Activated T-cell treated with anti-CD3 and anti-CD28 coated beads, Interleukin-2, amount 50 U/mL, for 4 hours (primary cell): ENCODE results near the gene SPG21. TPM values are rescaled to one million over a fixed set of nuclear protein-coding genes. Genes with fewer than 3 reads are reported as not detected.

Experiments
- ATAC-seq, 2 donors: fragments of 200-7000 bp; cut with Tn5 transposase; one replicate each; pipeline ENCODE4 v1.10.0; 2021
- DNase-seq: peaks from one replicate; pipeline ENCODE4 v3.0.0-alpha.2; 2020
- H3K27me3 Mint-ChIP-seq: one replicate; pipeline ENCODE4 v1.8.0; 2021; ENCODE audit warnings: low read depth, mixed read lengths
- H3K36me3 Mint-ChIP-seq: one replicate; pipeline ENCODE4 v1.8.0; 2022; ENCODE audit warnings: mixed read lengths; ENCODE audit not compliant: insufficient read depth
- H3K4me1 Mint-ChIP-seq: one replicate; pipeline ENCODE4 v1.8.0; 2021; ENCODE audit warnings: low read depth, mixed read lengths
- H3K4me3 Mint-ChIP-seq: one replicate; pipeline ENCODE4 v1.8.0; 2021; ENCODE audit warnings: mild to moderate bottlenecking, moderate library complexity, mixed read lengths
- H3K9me3 Mint-ChIP-seq: one replicate; pipeline ENCODE4 v1.8.0; 2021; ENCODE audit warnings: mixed read lengths
- total RNA-seq, 3 donors: library from RNA; stranded (reverse); gene quantifications; one replicate each; pipeline ENCODE4 v1.2.1, GENCODE V29; 2021

SPG21 gene, protein sequence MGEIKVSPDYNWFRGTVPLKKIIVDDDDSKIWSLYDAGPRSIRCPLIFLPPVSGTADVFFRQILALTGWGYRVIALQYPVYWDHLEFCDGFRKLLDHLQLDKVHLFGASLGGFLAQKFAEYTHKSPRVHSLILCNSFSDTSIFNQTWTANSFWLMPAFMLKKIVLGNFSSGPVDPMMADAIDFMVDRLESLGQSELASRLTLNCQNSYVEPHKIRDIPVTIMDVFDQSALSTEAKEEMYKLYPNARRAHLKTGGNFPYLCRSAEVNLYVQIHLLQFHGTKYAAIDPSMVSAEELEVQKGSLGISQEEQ
- 10 to 100 TPM; 69.8 to 80.9 (median 72.7) TPM for total RNA-seq

GRCh38 chr15:64989416-64990167 lies at the start of gene SPG21:
TSS of gene SPG21 (minus strand) at chr15:64989914. CDS start at chr15:64983569, 6,345 bp downstream.
- Mint-ChIP-seq H3K36me3 (no peaks in the 10 kb centered on the region), H3K9me3 (no peaks in the 10 kb centered on the region), H3K4me1 (peaks cover 48% of the 10 kb centered on the region), H3K4me3 (peak within 1 kb of the TSS; percentile 96), H3K27me3 (no peaks in the 10 kb centered on the region)
- ATAC-seq (peak; percentile 95 to 96), DNase-seq (peak; percentile 87)

DNA sequence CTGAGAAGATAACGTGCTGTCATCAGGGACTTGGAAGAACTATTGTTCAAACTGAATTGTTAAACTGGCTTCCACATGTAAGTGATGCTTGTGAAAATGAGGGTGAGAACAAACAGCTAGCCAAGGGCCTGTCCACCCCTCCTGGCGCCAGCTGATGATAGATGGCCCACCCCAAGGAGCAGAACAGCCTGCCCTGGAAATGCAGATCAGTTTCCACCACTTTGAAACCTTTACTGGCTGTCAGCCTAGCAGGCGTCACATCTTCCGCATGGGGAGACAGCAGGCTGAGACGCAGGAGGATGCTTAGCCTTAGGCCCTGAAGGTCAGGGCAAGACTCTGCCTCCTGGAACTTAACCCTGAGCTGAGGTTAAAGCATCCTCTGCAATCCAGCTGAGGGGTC lies 49.1 kb upstream of the SPG21 start:
- no peak overlapping the region for H3K4me3 Mint-ChIP-seq
- H3K36me3 Mint-ChIP-seq: no peaks in the 10 kb centered on the region
- no peak for ATAC-seq
- peaks cover 8% of the 10 kb centered on the region for H3K27me3 Mint-ChIP-seq
- no peak for DNase-seq
- no peaks in the 10 kb centered on the region for H3K4me1 Mint-ChIP-seq
- H3K9me3 Mint-ChIP-seq: no peaks in the 10 kb centered on the region

- H3K4me3 Mint-ChIP-seq: no peak overlapping the region
- H3K9me3 Mint-ChIP-seq: no peaks in the 10 kb centered on the region
- DNase-seq: no peak
- peaks cover 3% of the 10 kb centered on the region for H3K4me1 Mint-ChIP-seq
- no peaks in the 10 kb centered on the region for H3K36me3 Mint-ChIP-seq
- H3K27me3 Mint-ChIP-seq: peaks cover 8% of the 10 kb centered on the region
- no peak for ATAC-seq
These were observed 48.7 kb upstream of the SPG21 start for GRCh38 chr15:65038428-65038827.

DNA sequence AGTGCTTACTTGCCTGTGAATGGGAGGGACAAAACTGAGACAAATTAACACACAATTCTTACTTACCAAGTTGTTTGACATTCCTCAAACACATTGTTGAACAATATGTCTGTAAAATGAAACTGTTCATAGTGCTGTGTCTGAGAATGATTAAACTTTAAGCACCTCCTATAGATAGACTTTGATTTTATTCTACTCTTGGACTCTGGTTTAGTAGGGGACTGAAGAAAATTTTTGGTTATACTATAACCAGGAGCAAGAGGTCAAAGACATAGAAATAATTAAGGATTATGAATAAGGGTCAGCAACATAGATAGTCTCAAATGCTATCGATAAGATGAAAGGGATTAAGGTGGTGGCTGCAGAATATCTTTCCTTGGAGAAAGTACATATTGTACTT lies 47.6 kb upstream of the SPG21 start:
- Mint-ChIP-seq H3K27me3 (peaks cover 9% of the 10 kb centered on the region), H3K4me1 (peaks cover 6% of the 10 kb centered on the region), H3K36me3 (no peaks in the 10 kb centered on the region), H3K9me3 (no peaks in the 10 kb centered on the region), H3K4me3 (no peak overlapping the region)
- DNase-seq: no peak
- no peak for ATAC-seq

DNA sequence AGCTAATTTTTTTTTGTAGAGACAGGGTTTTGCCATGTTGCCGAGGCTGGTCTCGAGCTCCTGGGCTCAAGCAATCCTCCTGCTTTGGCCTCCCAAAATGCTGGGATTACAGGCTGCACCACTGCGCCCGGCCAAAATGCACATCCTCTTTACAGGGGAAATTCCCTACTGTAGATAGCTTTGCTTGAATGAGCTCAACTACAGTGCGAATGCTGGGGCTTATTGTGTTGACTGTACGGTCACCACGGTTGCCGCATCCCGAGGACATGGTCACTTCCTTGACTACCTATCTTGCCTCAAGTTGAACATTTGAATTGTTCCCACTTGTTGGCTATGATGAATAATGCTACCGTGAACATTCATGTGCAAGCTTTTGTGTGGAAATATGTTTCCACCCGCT lies 45.0 kb upstream of the SPG21 start:
- Mint-ChIP-seq H3K27me3 (peaks cover 7% of the 10 kb centered on the region), H3K9me3 (no peaks in the 10 kb centered on the region), H3K4me3 (no peak overlapping the region), H3K36me3 (no peaks in the 10 kb centered on the region), H3K4me1 (peaks cover 6% of the 10 kb centered on the region)
- ATAC-seq: no peak
- DNase-seq: no peak

DNA sequence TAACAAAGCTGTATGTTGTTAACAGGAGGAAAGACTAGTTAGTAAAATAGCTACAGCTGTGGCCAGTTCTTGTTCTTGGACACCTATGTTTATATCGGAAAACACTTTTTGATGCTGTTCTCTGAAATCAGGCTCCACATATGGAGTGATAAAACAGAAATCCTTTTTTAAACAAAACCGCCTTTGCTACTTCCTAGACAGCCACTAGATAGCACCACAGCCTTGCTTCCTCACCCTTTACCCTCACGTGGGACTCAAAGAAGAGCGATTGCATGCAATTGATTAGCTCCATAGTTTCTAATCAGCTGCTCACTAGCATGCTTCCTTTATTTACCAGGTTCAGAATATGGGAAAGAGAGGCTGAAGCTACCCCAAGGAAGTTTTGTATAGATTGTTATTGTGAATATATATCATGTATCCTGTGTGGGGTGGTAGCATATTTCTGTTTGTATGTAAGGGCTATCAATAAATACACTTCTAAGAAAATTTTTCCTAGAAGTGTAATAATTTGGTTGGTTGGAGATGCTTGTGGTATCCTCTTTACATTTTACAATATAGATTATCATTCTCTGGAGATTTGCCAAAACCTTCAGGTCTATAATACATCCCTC lies 44.0 kb upstream of the SPG21 start:
- DNase-seq: no peak
- no peak overlapping the region for H3K4me3 Mint-ChIP-seq
- peaks cover 7% of the 10 kb centered on the region for H3K27me3 Mint-ChIP-seq
- H3K9me3 Mint-ChIP-seq: no peaks in the 10 kb centered on the region
- H3K36me3 Mint-ChIP-seq: no peaks in the 10 kb centered on the region
- H3K4me1 Mint-ChIP-seq: peaks cover 6% of the 10 kb centered on the region
- peak in 1 of 2 donors; percentile 27 for ATAC-seq

GRCh38 chr15:65032801-65033537 lies 43.3 kb upstream of the SPG21 start:
- Mint-ChIP-seq H3K4me3 (no peak overlapping the region), H3K27me3 (peaks cover 7% of the 10 kb centered on the region), H3K9me3 (no peaks in the 10 kb centered on the region), H3K36me3 (no peaks in the 10 kb centered on the region), H3K4me1 (peaks cover 12% of the 10 kb centered on the region)
- DNase-seq (peak; percentile 20), ATAC-seq (peak; percentile 25 to 41)

- Mint-ChIP-seq H3K4me3 (peak overlapping the region; percentile 73), H3K27me3 (peaks cover 7% of the 10 kb centered on the region)
- no peak for ATAC-seq
These were observed 40.1 kb upstream of the SPG21 start for GRCh38 chr15:65029736-65030208.

DNA sequence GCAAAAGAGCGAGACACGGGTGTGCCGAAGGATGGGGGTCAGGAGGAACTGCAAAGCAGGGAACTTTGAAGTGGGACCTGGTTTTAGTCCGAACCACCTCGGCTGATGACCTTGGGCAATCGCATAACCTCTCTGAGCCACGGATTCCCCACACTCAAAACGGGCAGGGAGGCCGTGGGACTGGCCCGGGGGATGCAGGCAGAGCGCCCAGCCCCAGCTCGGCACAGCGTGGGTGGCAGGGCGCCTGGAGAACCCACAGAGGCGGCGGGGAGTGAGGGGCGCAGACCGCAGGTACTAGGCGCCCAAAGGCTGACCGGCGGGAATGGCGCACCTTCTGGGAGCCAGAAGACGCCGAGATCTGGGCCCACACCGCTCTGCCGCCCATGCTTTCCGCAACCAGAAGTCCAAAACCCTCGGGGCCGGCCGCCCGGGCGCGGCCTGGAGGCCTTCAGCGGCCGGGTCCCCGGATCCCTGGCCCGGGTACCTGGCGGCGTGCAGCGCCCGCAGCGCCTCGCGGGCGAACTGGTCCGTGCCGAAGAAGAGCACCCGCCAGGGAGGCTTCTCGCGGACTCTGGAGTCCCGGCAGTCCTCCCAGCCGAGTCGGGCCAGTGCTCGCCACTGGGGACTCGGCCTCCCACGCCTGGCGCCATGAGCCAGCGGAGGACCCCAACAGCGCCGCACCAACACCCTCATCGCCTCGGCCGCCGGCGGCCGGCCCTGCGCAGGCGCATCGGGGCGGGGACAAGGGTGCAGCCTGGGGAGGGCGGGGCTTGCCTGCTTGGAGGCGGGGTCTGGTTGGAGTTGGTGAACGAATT lies 39.4 kb upstream of the SPG21 start, which contains the start of gene MTFMT:
MTFMT (minus strand) TSS at position 719 of the 815 bp plus-strand sequence; CDS start at position 693, 26 bp downstream.
- peaks cover 16% of the 10 kb centered on the region for H3K36me3 Mint-ChIP-seq
- peak; percentile 94 for DNase-seq
- H3K9me3 Mint-ChIP-seq: no peaks in the 10 kb centered on the region
- peak within 1 kb of the TSS; percentile 89 for H3K4me3 Mint-ChIP-seq
- peak; percentile 97 to 98 for ATAC-seq
- peaks cover 7% of the 10 kb centered on the region for H3K27me3 Mint-ChIP-seq
- H3K4me1 Mint-ChIP-seq: peaks cover 19% of the 10 kb centered on the region

More at GRCh38 chr15:65029736-65030208, 40.1 kb upstream of the SPG21 start:
- Mint-ChIP-seq H3K36me3 (peaks cover 12% of the 10 kb centered on the region), H3K9me3 (no peaks in the 10 kb centered on the region), H3K4me1 (peaks cover 19% of the 10 kb centered on the region)
- DNase-seq: no peak

DNA sequence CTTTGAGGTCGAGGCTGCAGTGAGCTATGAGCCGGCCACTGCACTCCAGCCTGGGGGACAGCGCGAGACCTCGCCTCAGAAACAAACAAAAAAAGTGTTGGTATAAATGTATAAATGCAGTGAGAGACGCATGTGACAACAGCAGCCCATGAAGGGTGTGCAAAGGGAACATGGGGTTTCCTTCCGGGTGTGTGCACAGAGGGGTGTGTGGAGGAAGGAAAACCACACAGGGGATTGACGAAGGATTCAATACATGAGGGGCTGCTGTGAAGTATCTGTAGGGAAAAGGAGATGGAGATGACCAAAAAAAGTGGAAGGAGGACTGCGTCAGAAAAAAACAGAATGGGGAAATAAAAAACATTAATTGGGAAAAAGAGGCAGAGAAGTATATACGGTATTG lies 38.6 kb upstream of the SPG21 start:
- DNase-seq (no peak), ATAC-seq (no peak)
- H3K9me3 Mint-ChIP-seq: no peaks in the 10 kb centered on the region
- H3K4me1 Mint-ChIP-seq: peaks cover 16% of the 10 kb centered on the region
- peak overlapping the region; percentile 89 for H3K4me3 Mint-ChIP-seq
- peaks cover 22% of the 10 kb centered on the region for H3K36me3 Mint-ChIP-seq
- peaks cover 7% of the 10 kb centered on the region for H3K27me3 Mint-ChIP-seq

DNA sequence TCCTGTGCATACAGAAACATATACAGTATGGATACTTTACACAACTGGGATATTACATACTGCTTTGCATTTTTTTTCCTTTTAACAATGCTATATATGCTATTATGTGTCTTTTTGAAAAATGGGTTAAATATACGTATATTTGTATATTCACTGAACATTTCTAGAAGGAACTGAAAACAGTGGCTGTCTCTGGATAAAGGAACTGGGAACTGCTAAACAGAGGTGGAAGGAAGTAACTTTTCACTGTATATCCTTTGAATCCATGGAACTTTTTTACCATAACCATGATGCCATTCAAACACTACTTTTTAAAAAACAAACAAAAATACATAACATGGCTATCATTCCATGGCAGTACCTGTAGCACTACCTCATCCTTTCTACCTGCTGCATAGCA lies 37.9 kb upstream of the SPG21 start:
- peaks cover 13% of the 10 kb centered on the region for H3K4me1 Mint-ChIP-seq
- H3K27me3 Mint-ChIP-seq: peaks cover 7% of the 10 kb centered on the region
- no peaks in the 10 kb centered on the region for H3K9me3 Mint-ChIP-seq
- DNase-seq (no peak), ATAC-seq (no peak)
- H3K4me3 Mint-ChIP-seq: peak overlapping the region; percentile 89
- H3K36me3 Mint-ChIP-seq: peaks cover 23% of the 10 kb centered on the region

DNA sequence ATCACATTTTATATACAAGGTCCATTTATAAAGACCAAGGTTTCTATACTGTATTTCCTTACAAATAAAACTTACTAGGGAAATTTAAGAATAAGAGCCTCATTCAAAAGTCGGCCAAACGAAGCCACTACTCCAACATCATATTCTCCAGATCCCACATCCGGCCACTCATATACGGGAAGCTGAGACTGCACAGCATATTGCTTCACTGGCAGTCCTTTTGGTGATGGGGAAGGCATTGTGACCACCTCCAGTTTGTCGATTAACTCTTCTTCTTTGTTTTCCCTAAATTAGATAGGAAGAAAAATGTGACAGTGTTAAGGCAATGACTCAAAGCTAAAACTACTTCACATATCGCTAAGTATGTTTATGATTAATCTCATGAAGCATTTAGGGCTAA lies 37.0 kb upstream of the SPG21 start:
- Mint-ChIP-seq H3K4me1 (peaks cover 13% of the 10 kb centered on the region), H3K4me3 (no peak overlapping the region), H3K9me3 (no peaks in the 10 kb centered on the region), H3K27me3 (no peaks in the 10 kb centered on the region), H3K36me3 (peaks cover 23% of the 10 kb centered on the region)
- DNase-seq (no peak), ATAC-seq (no peak)

DNA sequence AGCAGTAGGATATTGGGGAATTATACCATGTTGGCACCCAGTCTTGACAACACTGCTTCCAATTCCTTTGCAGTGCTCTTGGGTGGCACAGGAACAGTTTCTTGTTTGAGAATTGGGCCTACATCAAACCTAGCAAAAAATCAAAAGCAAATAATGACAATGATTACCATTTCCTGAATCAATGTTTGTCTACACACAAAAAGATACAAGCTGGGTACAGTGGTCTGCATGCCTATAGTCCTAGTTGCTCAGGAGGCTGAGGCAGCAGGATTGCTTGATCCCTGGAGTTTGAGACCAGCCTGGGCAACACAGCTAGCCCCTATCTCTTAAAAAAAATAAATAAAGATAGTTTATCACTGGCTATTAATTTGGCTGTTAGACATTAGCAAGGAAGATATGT lies 31.8 kb upstream of the SPG21 start:
- no peaks in the 10 kb centered on the region for H3K27me3 Mint-ChIP-seq
- peaks cover 8% of the 10 kb centered on the region for H3K4me1 Mint-ChIP-seq
- H3K9me3 Mint-ChIP-seq: no peaks in the 10 kb centered on the region
- DNase-seq (no peak), ATAC-seq (no peak)
- no peak overlapping the region for H3K4me3 Mint-ChIP-seq
- H3K36me3 Mint-ChIP-seq: peaks cover 40% of the 10 kb centered on the region
